HepG2 (cell line): Measurements from ENCODE around the gene MRPS5. TPM values are rescaled to one million over a fixed set of nuclear protein-coding genes. Genes with fewer than 3 reads are reported as not detected.

Experiments used
- ATAC-seq: fragments of 200-7000 bp; cut with Tn5 transposase; 3 replicates; pipeline ENCODE4 v1.9.1; 2020; ENCODE audit warnings: mild to moderate bottlenecking, moderate library complexity
- BruUV-seq: library from RNA; stranded (reverse); fragments of 400-500 nt; replicated peaks from 2 replicates; lab custom pipeline; 2021; lab: Mats Ljungman, UMichigan
- CTCF ChIA-PET: fragments of 300-600 bp; formaldehyde crosslinking; extraction: SDS; loops from one replicate; lab custom pipeline; 2021; ENCODE audit warnings: low total read pairs, inconsistent platforms, low intra/inter-chr PET ratio; lab: Yijun Ruan, JAX
- POLR2A ChIA-PET: fragments of 350-600 bp; sonication (Branson Sonifier 250); formaldehyde crosslinking; loops from one replicate; lab custom pipeline; 2020; ENCODE audit warnings: antibody characterized with exemption, inconsistent platforms; lab: Yijun Ruan, JAX
- DNase-seq: peaks from one replicate; pipeline ENCODE4 v3.0.0-alpha.2; 2015; ENCODE audit warnings: low spot score
- FAIRE-seq: peaks from 3 replicates; lab custom pipeline; 2011; peaks lifted over from hg19 to GRCh38; lab: Jason Lieb, UNC
- H2AFZ ChIP-seq: one replicate; pipeline ENCODE4 v1.6.1; 2011; ENCODE audit warnings: low read length, inconsistent platforms
- H3K27ac ChIP-seq: fragments of 300-600 bp; 3 replicates; pipeline ENCODE4 v1.8.0; 2011; ENCODE audit warnings: mixed run types, mild to moderate bottlenecking, mixed read lengths, low read length, inconsistent platforms; ENCODE audit not compliant: insufficient read depth; ENCODE audit errors: extremely low read length
- H3K27me3 ChIP-seq, 2 experiments: fragments of 200-600 bp in 1 of 2; 2 replicates in 1 of 2; 3 replicates in 1 of 2; pipeline versions ENCODE4 v1.6.0 to v1.8.0; 2011; ENCODE audit warnings: low read length in 2 of 2, mild to moderate bottlenecking in 2 of 2, moderate library complexity in 2 of 2, inconsistent platforms in 1 of 2; ENCODE audit not compliant: insufficient read depth in 2 of 2, control insufficient read depth in 1 of 2
- H3K36me3 ChIP-seq, 2 experiments: fragments of 200-600 bp in 1 of 2; replicated peaks in 1 of 2; 2 replicates in 1 of 2; 3 replicates in 1 of 2; pipeline versions ENCODE4 v1.5.1 to v1.8.0; 2011; ENCODE audit warnings: low read length in 2 of 2, inconsistent platforms in 1 of 2; ENCODE audit not compliant: insufficient read depth in 2 of 2, control insufficient read depth in 1 of 2
- H3K4me1 ChIP-seq: 2 replicates; pipeline ENCODE4 v1.5.1; 2012; ENCODE audit warnings: low read length, inconsistent platforms; ENCODE audit not compliant: insufficient read depth
- H3K4me2 ChIP-seq: 2 replicates; pipeline ENCODE4 v1.6.0; 2011; ENCODE audit warnings: low read depth, low read length, inconsistent platforms
- H3K4me3 ChIP-seq, 3 experiments: fragments of 200-600 bp in 1 of 3; sonication (generic), shearing (Covaris generic) in 1 of 3; replicated peaks in 1 of 3; 2 replicates each; pipeline ENCODE4 v1.5.1; 2011 to 2016; ENCODE audit warnings: low read length in 3 of 3, inconsistent platforms in 2 of 3, low read depth in 2 of 3, mild to moderate bottlenecking in 2 of 3, control low read depth in 1 of 3, mixed read lengths in 1 of 3; ENCODE audit not compliant: insufficient read depth in 1 of 3
- H3K79me2 ChIP-seq: one replicate; pipeline ENCODE4 v1.6.1; 2011; ENCODE audit warnings: low read length, inconsistent platforms; ENCODE audit not compliant: insufficient read depth
- H3K9ac ChIP-seq: 2 replicates; pipeline ENCODE4 v1.6.0; 2011; ENCODE audit warnings: mild to moderate bottlenecking, low read depth, low read length, inconsistent platforms; ENCODE audit not compliant: insufficient read depth
- H3K9me3 ChIP-seq: 2 replicates; pipeline ENCODE4 v1.5.1; 2012; ENCODE audit warnings: mild to moderate bottlenecking, low read length
- H4K20me1 ChIP-seq: 2 replicates; pipeline ENCODE4 v1.6.0; 2011; ENCODE audit warnings: inconsistent platforms, mild to moderate bottlenecking, low read length, moderate library complexity; ENCODE audit not compliant: insufficient read depth
- ATF7-NPFF ChIP-seq: sonication (generic); formaldehyde crosslinking; IDR thresholded peaks from 2 replicates; pipeline ENCODE4 v1.8.1; 2023; ENCODE audit warnings: mild to moderate bottlenecking, low read depth, missing genetic modification reagents, moderate library complexity
- HNF4A ChIP-seq: sonication (generic); formaldehyde crosslinking; IDR thresholded peaks from 2 replicates; pipeline ENCODE4 v1.4.0; 2020; ENCODE audit warnings: missing genetic modification reagents
- KDM6A ChIP-seq: IDR thresholded peaks from 2 replicates; pipeline ENCODE4 v1.6.1; 2016; ENCODE audit warnings: low read depth
- LCORL ChIP-seq, 2 experiments: fragments of 450-650 bp in 1 of 2; sonication (generic) in 1 of 2; formaldehyde crosslinking in 1 of 2; IDR thresholded peaks; 2 replicates each; pipeline versions ENCODE4 v1.5.0 to v1.6.1; 2017 to 2020; ENCODE audit warnings: antibody characterized with exemption in 1 of 2, missing genetic modification reagents in 1 of 2
- NONO ChIP-seq, 2 experiments: fragments of 450-650 bp in 1 of 2; sonication (generic) in 1 of 2; formaldehyde crosslinking in 1 of 2; IDR thresholded peaks in 1 of 2; conservative IDR thresholded peaks in 1 of 2; 2 replicates each; pipeline versions ENCODE4 v1.6.1 to v1.8.0; 2017 to 2022; ENCODE audit warnings: mild to moderate bottlenecking in 1 of 2, missing genetic modification reagents in 1 of 2, moderate library complexity in 1 of 2
- SALL1 ChIP-seq: sonication (generic); formaldehyde crosslinking; IDR thresholded peaks from 2 replicates; pipeline ENCODE4 v1.8.0; 2022; ENCODE audit warnings: mild to moderate bottlenecking, missing genetic modification reagents
- ZFP36 ChIP-seq: fragments of 150-350 bp; IDR thresholded peaks from 2 replicates; pipeline ENCODE4 v1.6.1; 2018; ENCODE audit warnings: borderline replicate concordance, low read length, low read depth; ENCODE audit not compliant: partially characterized antibody
- ZIK1 ChIP-seq: sonication (generic); formaldehyde crosslinking; IDR thresholded peaks from 2 replicates; pipeline ENCODE4 v1.5.0; 2020; ENCODE audit warnings: mild to moderate bottlenecking, low read depth, missing genetic modification reagents, borderline replicate concordance
- ZNF317 ChIP-seq: sonication (generic); formaldehyde crosslinking; IDR thresholded peaks from 2 replicates; pipeline ENCODE4 v1.5.0; 2020; ENCODE audit warnings: mild to moderate bottlenecking, missing genetic modification reagents
- ZNF446 ChIP-seq: sonication (generic); formaldehyde crosslinking; IDR thresholded peaks from 2 replicates; pipeline ENCODE4 v1.5.0; 2020; ENCODE audit warnings: mild to moderate bottlenecking, missing genetic modification reagents
- ZNF746 ChIP-seq: sonication (generic); formaldehyde crosslinking; IDR thresholded peaks from 2 replicates; pipeline ENCODE4 v1.8.0; 2022; ENCODE audit warnings: mild to moderate bottlenecking, missing genetic modification reagents
- WGBS: methylation state at CpG from one replicate; pipeline ENCODE4 v1.1.6; 2017; ENCODE audit warnings: low lambda C conversion rate; 5-methylcytosine and 5-hydroxymethylcytosine counted together
- in situ Hi-C: cut with HindIII; loops from 2 replicates; pipeline ENCODE4 v1.10.0; 2017; ENCODE audit warnings: low pct_unique_long_range_greater_than_20kb; ENCODE audit not compliant: extremely low pct_ligation_motif_present
- intact Hi-C: fragments of 100-400 bp; cut with micrococcal nuclease; formaldehyde crosslinking; loops from one replicate; pipeline ENCODE4 v1.10.0; 2022; ENCODE audit not compliant: unreplicated experiment
- polyA plus RNA-seq, 8 experiments: library from polyadenylated mRNA; depleted of rRNA in 3 of 8; stranded (reverse) in 7 of 8; unstranded in 1 of 8; fragments of >200 nt; fragmentation: Illumina TruSeq in 4 of 8; extraction: Trizol in 4 of 8; gene quantifications; 2 replicates each; pipeline versions ENCODE4 v1.2.1 to v1.2.3, GENCODE V29; 2011 to 2016; ENCODE audit warnings: low read depth in 4 of 8, missing spikeins in 1 of 8, mixed read lengths in 1 of 8; ENCODE audit not compliant: insufficient read depth in 1 of 8
- total RNA-seq, 5 experiments: library from RNA; depleted of rRNA; stranded (reverse); fragments of >200 nt; fragmentation: Illumina TruSeq; extraction: Trizol; gene quantifications; 2 replicates each; pipeline ENCODE4 v1.2.3, GENCODE V29; 2016; ENCODE audit warnings: low read depth in 1 of 5
- TF ChIP-seq, protein P1 (sequence below): sonication (generic); formaldehyde crosslinking; IDR thresholded peaks from 2 replicates; pipeline ENCODE4 v1.5.0; 2020; ENCODE audit warnings: mild to moderate bottlenecking, low read depth, missing genetic modification reagents, borderline replicate concordance
- TF ChIP-seq, protein P2 (sequence below): sonication (generic); formaldehyde crosslinking; IDR thresholded peaks from 2 replicates; pipeline ENCODE4 v1.4.0; 2020; ENCODE audit warnings: mild to moderate bottlenecking, missing genetic modification reagents
- TF ChIP-seq, protein P3 (sequence below): sonication (generic); formaldehyde crosslinking; IDR thresholded peaks from 2 replicates; pipeline ENCODE4 v1.5.0; 2020; ENCODE audit warnings: mild to moderate bottlenecking, missing genetic modification reagents, borderline replicate concordance

Gene MRPS5
- total and polyA plus RNA-seq, 2 of the 13 experiments (the other 11 are each of a cell fraction or from before 2014, with no cell fraction given), result 98.8 to 134 TPM

DNA sequence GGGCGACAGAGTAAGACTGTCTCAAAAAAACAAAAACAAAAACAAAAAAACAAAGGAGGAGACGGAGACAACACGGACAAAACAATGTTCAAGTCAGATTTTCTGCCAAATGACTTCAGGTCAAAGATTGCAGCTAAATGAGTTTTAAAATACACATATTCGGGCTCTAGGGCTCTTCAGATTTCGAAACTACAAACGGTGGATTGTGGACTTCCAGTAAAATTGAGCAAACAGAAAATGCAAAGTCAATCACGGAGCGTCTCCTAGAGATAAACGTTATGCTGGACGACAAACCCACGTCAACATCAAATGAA lies 558 bp downstream of the MRPS5 start:
- H3K27ac ChIP-seq, result peak overlapping the region; percentile 87
- H3K4me3 ChIP-seq, result peak overlapping the region; percentile 76 to 96 (median 94)
- intact Hi-C loops (loop anchor here (2.0 kb wide), 1 partner anchor 44 kb away; the partner anchor contains the start of gene ZNF2), in situ Hi-C loops (no loop called here)
- peaks cover 2 to 12% of the 10 kb centered on the region in 2 experiments; a peak in 3 of 5 replicates for H3K36me3 ChIP-seq
- H3K9ac ChIP-seq, result peak overlapping the region; percentile 91
- DNase-seq, result peak; percentile 73
- no peaks in the 10 kb centered on the region; a peak in 1 of 5 replicates for H3K27me3 ChIP-seq
- 1% methylated on average over 11 of the region's 11 CpGs for WGBS
- TSS peak; percentile 48 for BruUV-seq
- H3K4me1 ChIP-seq, result peaks cover 44% of the 10 kb centered on the region
- no peaks in the 10 kb centered on the region for H3K9me3 ChIP-seq
- H3K4me2 ChIP-seq, result peak overlapping the region; percentile 99
- no peak for FAIRE-seq
- ChIA-PET POLR2A (interaction anchor here (1.7 to 3.8 kb wide), 3 partner anchors 38 to 44 kb away, joined by 11 to 48 read pairs (median 13); partner anchors contain the start of genes ZNF2 and ZNF514), CTCF (no interaction called here)
- H4K20me1 ChIP-seq, result peaks cover 12% of the 10 kb centered on the region; the same call in 1 of the 2 replicates
- peaks cover 37% of the 10 kb centered on the region for H3K79me2 ChIP-seq
- H2AFZ ChIP-seq, result peak overlapping the region; percentile 36
- ATAC-seq, result peak; percentile 33
- TF ChIP-seq SALL1 (CRISPR knock-in tag), result no peak
- TF ChIP-seq LCORL (IDR thresholded peaks at IDR 0.05), result no peak
- TF ChIP-seq LCORL (CRISPR knock-in tag; IDR thresholded peaks at IDR 0.05), result no peak
- TF ChIP-seq KDM6A, result no peak
- no peak for TF ChIP-seq ZNF746
- TF ChIP-seq, protein P1, sequence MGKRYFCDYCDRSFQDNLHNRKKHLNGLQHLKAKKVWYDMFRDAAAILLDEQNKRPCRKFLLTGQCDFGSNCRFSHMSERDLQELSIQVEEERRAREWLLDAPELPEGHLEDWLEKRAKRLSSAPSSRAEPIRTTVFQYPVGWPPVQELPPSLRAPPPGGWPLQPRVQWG (CRISPR knock-in tag), result no peak
- no peak for TF ChIP-seq ZIK1 (CRISPR knock-in tag)
- peak; percentile 46; the same call in 1 of the 2 replicates for TF ChIP-seq HNF4A (CRISPR knock-in tag)
- TF ChIP-seq, protein P2, sequence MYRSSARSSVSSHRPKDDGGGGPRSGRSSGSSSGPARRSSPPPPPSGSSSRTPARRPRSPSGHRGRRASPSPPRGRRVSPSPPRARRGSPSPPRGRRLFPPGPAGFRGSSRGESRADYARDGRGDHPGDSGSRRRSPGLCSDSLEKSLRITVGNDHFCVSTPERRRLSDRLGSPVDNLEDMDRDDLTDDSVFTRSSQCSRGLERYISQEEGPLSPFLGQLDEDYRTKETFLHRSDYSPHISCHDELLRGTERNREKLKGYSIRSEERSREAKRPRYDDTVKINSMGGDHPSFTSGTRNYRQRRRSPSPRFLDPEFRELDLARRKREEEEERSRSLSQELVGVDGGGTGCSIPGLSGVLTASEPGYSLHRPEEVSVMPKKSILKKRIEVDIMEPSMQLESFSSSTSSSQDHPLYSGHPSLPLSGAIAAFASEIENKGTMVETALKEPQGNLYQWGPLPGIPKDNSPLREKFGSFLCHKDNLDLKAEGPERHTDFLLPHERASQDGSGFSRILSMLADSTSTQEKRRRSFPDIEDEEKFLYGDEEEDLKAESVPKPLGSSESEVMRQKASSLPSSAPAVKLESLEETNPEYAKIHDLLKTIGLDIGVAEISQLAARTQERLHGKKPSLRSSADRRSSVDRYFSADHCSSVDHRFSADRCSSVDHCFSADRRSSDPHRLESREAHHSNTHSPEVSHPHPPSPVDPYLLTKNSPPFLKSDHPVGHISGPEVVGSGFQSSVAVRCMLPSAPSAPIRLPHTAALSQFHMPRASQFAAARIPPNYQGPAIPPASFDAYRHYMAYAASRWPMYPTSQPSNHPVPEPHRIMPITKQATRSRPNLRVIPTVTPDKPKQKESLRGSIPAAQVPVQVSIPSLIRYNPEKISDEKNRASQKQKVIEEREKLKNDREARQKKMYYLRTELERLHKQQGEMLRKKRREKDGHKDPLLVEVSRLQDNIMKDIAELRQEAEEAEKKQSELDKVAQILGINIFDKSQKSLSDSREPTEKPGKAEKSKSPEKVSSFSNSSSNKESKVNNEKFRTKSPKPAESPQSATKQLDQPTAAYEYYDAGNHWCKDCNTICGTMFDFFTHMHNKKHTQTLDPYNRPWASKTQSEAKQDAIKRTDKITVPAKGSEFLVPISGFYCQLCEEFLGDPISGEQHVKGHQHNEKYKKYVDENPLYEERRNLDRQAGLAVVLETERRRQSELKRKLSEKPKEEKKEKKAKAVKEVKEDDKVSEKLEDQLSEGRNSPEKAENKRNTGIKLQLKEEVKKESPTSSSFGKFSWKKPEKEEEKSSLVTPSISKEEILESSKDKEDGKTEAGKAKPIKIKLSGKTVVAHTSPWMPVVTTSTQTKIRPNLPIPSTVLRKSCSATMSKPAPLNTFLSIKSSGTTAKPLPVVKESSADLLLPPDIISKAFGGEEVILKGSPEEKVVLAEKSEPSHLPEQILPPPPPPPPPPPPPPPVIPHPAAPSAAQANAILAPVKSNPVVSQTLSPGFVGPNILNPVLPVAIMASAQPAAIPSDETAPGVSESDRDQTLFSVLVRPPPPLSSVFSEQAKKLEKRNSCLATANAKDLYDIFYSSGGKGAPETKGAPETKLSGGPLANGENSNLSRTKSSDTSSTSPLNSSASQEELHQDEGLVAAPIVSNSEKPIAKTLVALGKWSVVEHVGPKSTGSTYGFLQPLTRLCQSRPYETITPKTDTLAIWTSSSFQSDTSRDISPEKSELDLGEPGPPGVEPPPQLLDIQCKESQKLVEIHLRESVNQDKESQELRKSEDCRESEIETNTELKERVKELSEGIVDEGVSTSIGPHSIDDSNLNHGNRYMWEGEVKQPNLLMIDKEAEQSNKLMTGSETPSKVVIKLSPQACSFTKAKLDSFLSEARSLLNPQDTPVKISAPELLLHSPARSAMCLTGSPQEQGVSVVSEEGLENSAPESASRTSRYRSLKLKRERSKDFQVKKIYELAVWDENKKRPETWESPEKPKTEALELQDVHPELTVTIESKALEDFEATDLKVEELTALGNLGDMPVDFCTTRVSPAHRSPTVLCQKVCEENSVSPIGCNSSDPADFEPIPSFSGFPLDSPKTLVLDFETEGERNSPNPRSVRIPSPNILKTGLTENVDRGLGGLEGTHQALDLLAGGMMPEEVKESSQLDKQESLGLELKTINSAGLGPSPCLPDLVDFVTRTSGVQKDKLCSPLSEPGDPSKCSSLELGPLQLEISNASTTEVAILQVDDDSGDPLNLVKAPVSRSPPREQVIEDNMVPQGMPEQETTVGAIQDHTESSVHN (CRISPR knock-in tag), result no peak
- no peak for TF ChIP-seq NONO (IDR thresholded peaks at IDR 0.05)
- TF ChIP-seq NONO (CRISPR knock-in tag; conservative IDR thresholded peaks at IDR 0.05), result no peak
- no peak for TF ChIP-seq ZNF446
- TF ChIP-seq, protein P3, sequence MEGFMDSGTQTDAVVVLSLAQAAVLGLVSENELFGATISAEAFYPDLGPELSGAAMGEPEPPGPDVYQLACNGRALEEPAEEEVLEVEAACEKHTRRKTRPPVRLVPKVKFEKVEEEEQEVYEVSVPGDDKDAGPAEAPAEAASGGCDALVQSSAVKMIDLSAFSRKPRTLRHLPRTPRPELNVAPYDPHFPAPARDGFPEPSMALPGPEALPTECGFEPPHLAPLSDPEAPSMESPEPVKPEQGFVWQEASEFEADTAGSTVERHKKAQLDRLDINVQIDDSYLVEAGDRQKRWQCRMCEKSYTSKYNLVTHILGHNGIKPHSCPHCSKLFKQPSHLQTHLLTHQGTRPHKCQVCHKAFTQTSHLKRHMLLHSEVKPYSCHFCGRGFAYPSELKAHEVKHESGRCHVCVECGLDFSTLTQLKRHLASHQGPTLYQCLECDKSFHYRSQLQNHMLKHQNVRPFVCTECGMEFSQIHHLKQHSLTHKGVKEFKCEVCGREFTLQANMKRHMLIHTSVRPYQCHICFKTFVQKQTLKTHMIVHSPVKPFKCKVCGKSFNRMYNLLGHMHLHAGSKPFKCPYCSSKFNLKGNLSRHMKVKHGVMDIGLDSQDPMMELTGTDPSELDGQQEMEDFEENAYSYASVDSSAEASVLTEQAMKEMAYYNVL (CRISPR knock-in tag), result no peak
- peak; percentile 75; the same call in 1 of the 2 replicates for TF ChIP-seq ZNF317 (CRISPR knock-in tag)
- TF ChIP-seq ATF7-NPFF (CRISPR knock-in tag), result no peak
- no peak for TF ChIP-seq ZFP36
